H9 (cell line): Measurements from ENCODE around the gene CHST14. TPM values are rescaled to one million over a fixed set of nuclear protein-coding genes. Genes with fewer than 3 reads are reported as not detected.
A peak's percentile ranks its signal among the peaks of the same experiment; 100 is the strongest.

Experiments used
- DNase-seq: peaks from one replicate; pipeline ENCODE4 v3.0.0-alpha.2; 2017
- H2AFZ ChIP-seq: one replicate; pipeline ENCODE4 v1.6.1; 2013; ENCODE audit warnings: mild to moderate bottlenecking, low read length, control low read depth, moderate library complexity
- H2AK5ac ChIP-seq: 2 replicates; pipeline ENCODE4 v1.6.1; 2013; ENCODE audit warnings: low read length, control low read depth, mixed read lengths; ENCODE audit not compliant: insufficient read length
- H2BK120ac ChIP-seq: one replicate; pipeline ENCODE4 v1.6.1; 2013; ENCODE audit warnings: low read depth, mild to moderate bottlenecking, low read length, control low read depth, inconsistent platforms; ENCODE audit not compliant: poor library complexity, severe bottlenecking
- H2BK12ac ChIP-seq: 2 replicates; pipeline ENCODE4 v1.6.1; 2013; ENCODE audit warnings: low read length, control low read depth, mixed read lengths, low read depth; ENCODE audit not compliant: insufficient read length
- H2BK15ac ChIP-seq: 2 replicates; pipeline ENCODE4 v1.6.1; 2013; ENCODE audit warnings: low read depth, low read length, control low read depth
- H2BK20ac ChIP-seq: one replicate; pipeline ENCODE4 v1.6.1; 2013; ENCODE audit warnings: low read depth, mild to moderate bottlenecking, low read length, control low read depth, inconsistent platforms; ENCODE audit not compliant: poor library complexity, severe bottlenecking
- H2BK5ac ChIP-seq: 2 replicates; pipeline ENCODE4 v1.6.1; 2013; ENCODE audit warnings: low read length, control low read depth, mixed read lengths; ENCODE audit not compliant: insufficient read length
- H3K14ac ChIP-seq: 2 replicates; pipeline ENCODE4 v1.6.1; 2013; ENCODE audit warnings: low read length, control low read depth; ENCODE audit not compliant: insufficient read depth
- H3K18ac ChIP-seq: 2 replicates; pipeline ENCODE4 v1.6.1; 2013; ENCODE audit warnings: low read depth, mild to moderate bottlenecking, mixed read lengths, low read length, control low read depth; ENCODE audit not compliant: insufficient read length
- H3K23ac ChIP-seq: 2 replicates; pipeline ENCODE4 v1.6.1; 2013; ENCODE audit warnings: low read length, control low read depth, mixed read lengths, low read depth; ENCODE audit not compliant: insufficient read length
- H3K23me2 ChIP-seq: 2 replicates; pipeline ENCODE4 v1.6.1; 2013; ENCODE audit warnings: low read depth, mild to moderate bottlenecking, mixed read lengths, low read length, control low read depth; ENCODE audit not compliant: insufficient read length, poor library complexity, severe bottlenecking
- H3K27ac ChIP-seq: 2 replicates; pipeline ENCODE4 v1.5.1; 2013; ENCODE audit warnings: low read length, control low read depth, mixed read lengths, low read depth; ENCODE audit not compliant: insufficient read length
- H3K27me3 ChIP-seq: 2 replicates; pipeline ENCODE4 v1.6.1; 2013; ENCODE audit warnings: low read length, control low read depth, inconsistent platforms; ENCODE audit not compliant: insufficient read depth
- H3K4ac ChIP-seq: 2 replicates; pipeline ENCODE4 v1.6.1; 2013; ENCODE audit warnings: low read depth, mild to moderate bottlenecking, control low read depth, inconsistent platforms, low read length, moderate library complexity
- H3K4me1 ChIP-seq: 2 replicates; pipeline ENCODE4 v1.6.1; 2013; ENCODE audit warnings: low read length, control low read depth, inconsistent platforms; ENCODE audit not compliant: insufficient read depth
- H3K4me2 ChIP-seq: 2 replicates; pipeline ENCODE4 v1.6.1; 2013; ENCODE audit warnings: low read length, control low read depth, mixed read lengths; ENCODE audit not compliant: insufficient read length, insufficient read depth
- H3K56ac ChIP-seq: 2 replicates; pipeline ENCODE4 v1.6.1; 2013; ENCODE audit warnings: low read depth, mild to moderate bottlenecking, mixed read lengths, low read length, control low read depth; ENCODE audit not compliant: insufficient read length
- H3K79me1 ChIP-seq: 2 replicates; pipeline ENCODE4 v1.6.1; 2013; ENCODE audit warnings: low read depth, mild to moderate bottlenecking, moderate library complexity, low read length, control low read depth, inconsistent platforms; ENCODE audit not compliant: insufficient read depth, poor library complexity, severe bottlenecking
- H3K79me2 ChIP-seq: 2 replicates; pipeline ENCODE4 v1.6.1; 2013; ENCODE audit warnings: low read length, control low read depth, inconsistent platforms; ENCODE audit not compliant: insufficient read depth
- H3K9ac ChIP-seq: 2 replicates; pipeline ENCODE4 v1.6.1; 2013; ENCODE audit warnings: low read length, control low read depth, mixed read lengths; ENCODE audit not compliant: insufficient read length; ENCODE audit errors: extremely low read depth
- H3K9me3 ChIP-seq: one replicate; pipeline ENCODE4 v1.6.1; 2013; ENCODE audit warnings: low read depth, low read length, inconsistent platforms; ENCODE audit not compliant: control insufficient read depth
- H3T11ph ChIP-seq: one replicate; pipeline ENCODE4 v1.6.1; 2013; ENCODE audit warnings: mild to moderate bottlenecking, low read length, control low read depth, inconsistent platforms
- H4K20me1 ChIP-seq: one replicate; pipeline ENCODE4 v1.6.1; 2013; ENCODE audit not compliant: control insufficient read depth, insufficient read length, insufficient read depth
- H4K5ac ChIP-seq: 2 replicates; pipeline ENCODE4 v1.6.1; 2013; ENCODE audit warnings: low read depth, mild to moderate bottlenecking, mixed read lengths, low read length, control low read depth; ENCODE audit not compliant: insufficient read length
- H4K8ac ChIP-seq: replicated peaks from 2 replicates; pipeline ENCODE4 v1.6.1; 2013; ENCODE audit warnings: low read length, control low read depth, mixed read lengths, low read depth; ENCODE audit not compliant: insufficient read length
- H4K91ac ChIP-seq: 2 replicates; pipeline ENCODE4 v1.6.1; 2013; ENCODE audit warnings: low read depth, mild to moderate bottlenecking, moderate library complexity, mixed read lengths, low read length, control low read depth; ENCODE audit not compliant: insufficient read length
- H3K27ac Mint-ChIP-seq, 3 experiments: 2 replicates in 2 of 3; 3 replicates in 1 of 3; pipeline ENCODE4 v1.8.0; 2020 to 2021; ENCODE audit warnings: mixed read lengths in 3 of 3, mild to moderate bottlenecking in 1 of 3, moderate library complexity in 1 of 3
- H3K27me3 Mint-ChIP-seq: 2 replicates; pipeline ENCODE4 v1.8.0; 2021; ENCODE audit warnings: low read depth, mild to moderate bottlenecking, moderate library complexity, mixed read lengths
- H3K36me3 Mint-ChIP-seq, 3 experiments: 2 replicates in 2 of 3; 3 replicates in 1 of 3; pipeline ENCODE4 v1.8.0; 2020 to 2021; ENCODE audit warnings: low read depth in 3 of 3, mixed read lengths in 3 of 3; ENCODE audit not compliant: insufficient read depth in 1 of 3
- H3K4me1 Mint-ChIP-seq, 2 experiments: 2 replicates each; pipeline ENCODE4 v1.8.0; 2020; ENCODE audit warnings: mixed read lengths in 2 of 2
- H3K4me3 Mint-ChIP-seq, 2 experiments: 2 replicates in 1 of 2; 3 replicates in 1 of 2; pipeline ENCODE4 v1.8.0; 2020 to 2021; ENCODE audit warnings: mild to moderate bottlenecking in 2 of 2, mixed read lengths in 2 of 2, moderate library complexity in 1 of 2
- H3K9me3 Mint-ChIP-seq, 2 experiments: 2 replicates in 1 of 2; 3 replicates in 1 of 2; pipeline ENCODE4 v1.8.0; 2020; ENCODE audit warnings: mild to moderate bottlenecking in 2 of 2, mixed read lengths in 2 of 2, moderate library complexity in 1 of 2
- WGBS: extraction: QIAGEN DNeasy Blood & Tissue Kit; methylation state at CpG from one replicate; pipeline ENCODE4 v1.1.7; 2013; ENCODE audit warnings: missing lambda C conversion rate, low lambda C conversion rate, mixed read lengths; ENCODE audit not compliant: insufficient read length; ENCODE audit errors: extremely low coverage; 5-methylcytosine and 5-hydroxymethylcytosine counted together
- total RNA-seq: library from RNA; stranded (reverse); gene quantifications from 2 replicates; pipeline ENCODE4 v1.2.1, GENCODE V29; 2021
- TF ChIP-seq, protein P1 (sequence below): fragments of 200-600 bp; sonication (generic); conservative IDR thresholded peaks from 3 replicates; pipeline ENCODE4 v1.8.0; 2021; ENCODE audit warnings: antibody characterized with exemption, mild to moderate bottlenecking

The CHST14 gene
- total RNA-seq, 1 experiment from 2014 or later, result 25.7 TPM

DNA sequence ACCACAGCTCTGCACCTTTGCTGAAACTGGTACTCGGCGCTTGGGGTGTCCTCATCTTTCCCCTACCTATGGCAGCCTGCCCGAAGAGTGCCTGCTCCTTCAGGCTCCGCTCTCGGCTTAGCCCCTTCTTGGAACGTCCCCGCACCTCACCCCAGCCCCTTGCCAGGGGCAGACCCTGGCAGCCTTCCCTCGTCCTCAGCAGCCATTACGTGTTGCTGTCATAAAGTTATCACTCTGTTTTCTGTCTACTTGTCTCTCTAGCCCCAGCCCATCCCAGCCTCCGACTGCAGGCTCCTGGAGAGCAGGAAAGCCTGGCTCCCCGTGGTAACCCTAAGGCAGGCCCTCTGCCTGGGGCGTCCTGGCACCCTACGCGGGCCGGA is 35.1 kb upstream of the CHST14 start:
- Histone ChIP-seq H3K4me2 (peak overlapping the region; percentile 80), H3K27me3 (peaks cover 11% of the 10 kb centered on the region; the same call in 1 of the 2 replicates)
- no CpG with 5 or more reads among the region's 15 CpGs for WGBS

More for the DNA sequence above, 35.1 kb upstream of the CHST14 start:
- peaks cover 51% of the 10 kb centered on the region for H3K27me3 Mint-ChIP-seq
- no peak overlapping the region for H3K4ac ChIP-seq
- H3K9me3 ChIP-seq, result no peaks in the 10 kb centered on the region
- H2BK5ac ChIP-seq, result no peak overlapping the region
- H4K8ac ChIP-seq, result no peak overlapping the region
- H2AK5ac ChIP-seq, result no peak overlapping the region
- no peak overlapping the region for H3K23ac ChIP-seq
- H2BK12ac ChIP-seq, result no peak overlapping the region
- H4K5ac ChIP-seq, result no peak overlapping the region
- H2BK120ac ChIP-seq, result no peak overlapping the region
- no peaks in the 10 kb centered on the region for H4K20me1 ChIP-seq
- no peak overlapping the region for H2AFZ ChIP-seq
- peak overlapping the region; percentile 55 to 78 for H3K4me3 Mint-ChIP-seq
- H3K14ac ChIP-seq, result no peak overlapping the region
- no peaks in the 10 kb centered on the region for H3K79me2 ChIP-seq
- no peak overlapping the region for H3K56ac ChIP-seq
- no peaks in the 10 kb centered on the region; a peak in 1 of 5 replicates for H3K9me3 Mint-ChIP-seq
- no peak overlapping the region for H3K9ac ChIP-seq
- H2BK15ac ChIP-seq, result no peak overlapping the region
- no peak overlapping the region for H3T11ph ChIP-seq
- H3K27ac ChIP-seq, result no peak overlapping the region
- H3K27ac Mint-ChIP-seq, result peak overlapping the region in 1 of 3 experiments; percentile 6; a peak in 1 of 7 replicates
- H3K36me3 Mint-ChIP-seq, result no peaks in the 10 kb centered on the region; a peak in 1 of 7 replicates
- no peak for DNase-seq
- H3K23me2 ChIP-seq, result peaks cover 47% of the 10 kb centered on the region
- H2BK20ac ChIP-seq, result no peak overlapping the region
- H4K91ac ChIP-seq, result no peak overlapping the region
- peaks cover 8% of the 10 kb centered on the region for H3K4me1 ChIP-seq
- no peak overlapping the region for H3K18ac ChIP-seq
- TF ChIP-seq, protein P1, sequence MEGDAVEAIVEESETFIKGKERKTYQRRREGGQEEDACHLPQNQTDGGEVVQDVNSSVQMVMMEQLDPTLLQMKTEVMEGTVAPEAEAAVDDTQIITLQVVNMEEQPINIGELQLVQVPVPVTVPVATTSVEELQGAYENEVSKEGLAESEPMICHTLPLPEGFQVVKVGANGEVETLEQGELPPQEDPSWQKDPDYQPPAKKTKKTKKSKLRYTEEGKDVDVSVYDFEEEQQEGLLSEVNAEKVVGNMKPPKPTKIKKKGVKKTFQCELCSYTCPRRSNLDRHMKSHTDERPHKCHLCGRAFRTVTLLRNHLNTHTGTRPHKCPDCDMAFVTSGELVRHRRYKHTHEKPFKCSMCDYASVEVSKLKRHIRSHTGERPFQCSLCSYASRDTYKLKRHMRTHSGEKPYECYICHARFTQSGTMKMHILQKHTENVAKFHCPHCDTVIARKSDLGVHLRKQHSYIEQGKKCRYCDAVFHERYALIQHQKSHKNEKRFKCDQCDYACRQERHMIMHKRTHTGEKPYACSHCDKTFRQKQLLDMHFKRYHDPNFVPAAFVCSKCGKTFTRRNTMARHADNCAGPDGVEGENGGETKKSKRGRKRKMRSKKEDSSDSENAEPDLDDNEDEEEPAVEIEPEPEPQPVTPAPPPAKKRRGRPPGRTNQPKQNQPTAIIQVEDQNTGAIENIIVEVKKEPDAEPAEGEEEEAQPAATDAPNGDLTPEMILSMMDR, result no peak
- peaks cover 41 to 43% of the 10 kb centered on the region in 2 experiments for H3K4me1 Mint-ChIP-seq
- H3K79me1 ChIP-seq, result no peaks in the 10 kb centered on the region
